NCI-H2171 (cell line): ENCODE data around the gene OR2C3.
"Not testable (repeated sequence)": the region's sequence is repeated elsewhere in the genome, so short reads cannot be mapped to it uniquely, and the experiment has no call there.

Experiments
- DNase-seq: peaks from one replicate; lab custom pipeline; 2025; lab: John Stamatoyannopoulos, UW

OR2C3 gene

DNA sequence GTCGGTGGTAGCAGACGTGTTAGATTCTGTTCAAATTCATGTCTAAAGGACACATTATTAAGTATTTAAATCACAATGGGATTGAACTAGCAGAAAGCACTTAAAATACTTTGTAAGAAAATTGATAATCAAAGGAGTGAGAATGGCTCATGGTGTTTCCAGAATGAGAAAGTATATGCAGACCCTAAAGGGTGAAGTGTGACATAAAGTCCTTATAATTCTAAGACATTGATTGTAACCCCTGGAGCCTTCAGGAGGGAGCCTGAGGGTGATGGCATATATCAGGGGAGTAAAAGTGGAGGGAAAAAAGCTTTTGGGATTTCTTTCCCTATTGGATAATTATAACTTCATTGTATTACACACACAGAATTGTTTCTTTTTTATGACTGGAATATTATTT, at the start of gene OR2C3:
Gene OR2C3, minus strand, starts transcription at position 101 of the 400 bp plus-strand sequence. CDS start 3,929 bp downstream, outside the sequence.
- DNase-seq: no peak

DNA sequence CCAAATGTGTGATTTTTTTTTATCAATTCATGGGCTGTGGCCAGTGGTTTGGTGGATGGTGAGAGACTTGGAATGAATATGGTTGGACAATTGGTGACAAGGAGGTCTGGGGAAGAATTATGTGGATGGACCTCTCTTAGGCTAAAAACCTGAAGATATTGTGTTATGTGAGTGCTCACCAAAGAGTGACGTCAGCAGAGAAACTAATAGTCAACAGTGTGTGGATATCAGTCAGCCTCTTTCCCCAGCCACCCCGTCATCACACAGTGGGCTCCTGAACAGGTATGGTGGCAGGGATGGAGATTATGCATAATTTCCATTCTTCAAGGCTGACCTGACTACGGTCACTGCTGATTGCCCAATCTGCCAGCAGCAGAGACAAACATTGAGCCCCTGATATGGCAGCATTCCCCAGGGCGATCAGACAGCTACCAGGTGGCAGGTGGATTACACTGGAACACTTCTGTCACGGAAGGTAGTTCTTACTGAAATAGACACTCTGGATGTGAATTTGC, 42.8 kb upstream of the OR2C3 start:
- no peak for DNase-seq

DNA sequence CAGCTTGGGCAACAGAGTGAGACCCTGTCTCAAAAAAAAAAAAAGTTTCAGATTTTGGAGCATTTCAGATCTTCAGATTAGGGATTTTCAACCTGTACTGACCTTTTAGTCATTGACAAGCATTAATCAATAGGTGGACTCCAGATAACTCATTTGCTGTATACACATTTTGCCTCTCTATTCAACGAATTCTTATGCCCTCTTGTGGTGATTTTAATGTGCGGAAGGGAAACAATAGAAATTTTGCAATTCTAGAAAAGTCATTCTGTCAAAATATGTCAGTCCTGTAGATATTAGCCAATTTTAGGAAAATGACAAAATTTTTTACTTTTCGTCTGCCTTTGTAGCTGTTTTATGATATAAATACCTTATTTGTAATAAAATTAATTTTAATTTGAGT, 40.3 kb upstream of the OR2C3 start:
- no peak for DNase-seq

- no peak for DNase-seq
Observed at GRCh38 chr1:247574664-247575063, 38.4 kb upstream of the OR2C3 start.

- no peak for DNase-seq
Observed at GRCh38 chr1:247574236-247574635, 38.0 kb upstream of the OR2C3 start.

- no peak for DNase-seq
Observed at GRCh38 chr1:247562198-247562597, 26.0 kb upstream of the OR2C3 start.

DNA sequence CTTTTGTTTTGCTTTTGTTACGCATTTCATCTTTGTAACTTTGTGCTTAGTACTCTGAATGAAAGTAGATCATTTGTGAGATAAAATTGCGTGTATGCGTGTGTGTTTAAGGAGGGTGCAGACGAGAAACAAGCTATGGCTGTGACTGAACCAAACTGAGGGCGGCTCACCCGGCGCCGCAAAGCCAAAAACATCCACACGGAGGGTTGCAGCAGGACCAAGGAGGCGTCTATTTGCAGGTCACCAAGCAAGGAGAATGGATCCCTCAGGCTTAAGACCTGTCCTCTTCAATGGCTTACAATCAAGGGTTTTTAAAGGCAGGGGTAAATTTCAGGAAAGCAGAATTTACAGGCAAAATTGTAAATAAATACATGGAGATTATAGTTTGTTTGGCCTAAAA, 25.5 kb upstream of the OR2C3 start:
- no peak for DNase-seq

GRCh38 chr1:247557926-247558674, 21.9 kb upstream of the OR2C3 start:
- DNase-seq: no peak

- no peak for DNase-seq
Observed at GRCh38 chr1:247552231-247552630, 16.0 kb upstream of the OR2C3 start.

- DNase-seq: no peak
Observed at GRCh38 chr1:247551721-247552120, 15.5 kb upstream of the OR2C3 start.

DNA sequence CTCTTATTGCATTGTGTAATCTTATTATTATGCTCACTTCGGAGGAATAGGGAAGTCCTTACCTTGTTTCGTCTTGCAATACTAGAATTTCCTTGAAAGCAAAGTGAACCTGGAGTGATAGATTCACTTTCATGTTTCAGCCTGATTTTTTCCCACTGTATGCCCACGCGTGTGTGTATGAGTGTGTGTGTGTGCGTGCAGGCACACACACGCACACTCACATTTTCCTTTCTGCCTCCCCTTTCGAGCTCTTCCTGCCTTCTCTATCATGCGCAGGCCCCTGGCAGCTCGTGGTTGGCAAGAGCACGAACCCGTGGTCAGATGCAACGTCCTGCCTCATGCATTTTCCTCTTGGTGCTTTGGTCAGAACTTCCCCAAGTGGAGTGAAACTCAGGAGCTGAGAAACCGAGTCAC, 12.5 kb upstream of the OR2C3 start, which contains the start of gene GCSAML:
Gene GCSAML, plus strand, starts transcription at position 366 of the 414 bp plus-strand sequence. CDS start 58 bp downstream, outside the sequence.
- no peak for DNase-seq

GRCh38 chr1:247548092-247548491, 11.9 kb upstream of the OR2C3 start:
- no peak for DNase-seq

DNA sequence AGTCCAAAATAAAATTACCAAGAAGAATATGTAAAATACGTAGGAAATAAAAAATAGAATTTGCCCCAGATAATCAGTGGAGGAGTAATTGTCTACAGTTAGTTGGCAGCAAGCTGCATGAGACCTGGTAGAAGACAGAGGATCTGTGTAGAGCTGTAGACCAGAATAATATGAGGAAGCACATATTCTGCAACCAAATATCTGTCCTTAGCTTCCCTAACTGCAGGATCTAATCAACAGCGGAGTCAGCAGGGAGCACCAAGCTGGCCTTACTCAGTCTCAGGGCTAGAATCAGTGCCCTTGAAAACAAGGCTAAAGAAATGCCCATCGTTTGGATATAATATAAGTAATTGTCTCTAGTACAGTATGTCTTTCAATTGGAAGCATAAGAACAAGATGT, 6.6 kb upstream of the OR2C3 start:
- no peak for DNase-seq

DNA sequence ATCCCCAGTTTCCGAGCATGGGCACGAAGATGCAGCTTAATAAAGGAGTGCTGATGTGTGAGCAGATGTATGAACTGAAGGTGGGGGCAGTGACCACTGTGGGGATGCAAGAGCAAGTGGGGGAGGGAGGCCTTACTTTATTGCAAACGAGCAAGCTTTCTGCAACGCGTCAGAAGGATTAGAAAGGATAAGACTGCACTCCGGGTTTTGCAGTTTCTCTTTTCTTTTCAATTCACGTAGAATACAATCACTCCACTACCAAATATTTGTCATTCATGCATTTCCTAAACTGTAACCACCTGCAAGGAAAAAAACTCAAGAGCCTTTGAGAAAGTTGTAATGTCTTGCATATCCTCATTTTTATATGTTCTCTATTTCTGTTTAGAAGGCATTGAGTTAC, 4.3 kb upstream of the OR2C3 start:
- no peak for DNase-seq

- DNase-seq: no peak
Observed at GRCh38 chr1:247539215-247539614, 3.0 kb upstream of the OR2C3 start.

DNA sequence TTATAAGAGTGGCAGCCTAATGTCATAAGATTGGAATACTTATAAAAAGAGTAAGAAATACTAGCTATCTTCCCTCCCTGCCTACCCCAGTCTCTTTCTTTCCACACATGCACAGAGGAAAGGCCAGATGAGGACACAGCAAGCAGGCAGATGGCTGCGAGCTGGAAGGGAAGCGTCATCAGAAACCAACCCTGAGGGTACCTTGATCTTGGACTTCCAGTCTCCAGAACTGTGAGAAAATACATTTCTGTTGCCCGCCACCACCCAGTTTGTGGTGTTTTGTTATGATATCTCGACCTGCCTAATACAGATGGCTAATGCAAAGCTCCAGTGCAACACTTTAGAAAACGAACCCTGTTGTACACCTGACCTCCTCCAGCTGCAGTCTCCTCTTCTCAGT, 2.3 kb upstream of the OR2C3 start:
- no peak for DNase-seq

- DNase-seq: no peak
Observed at GRCh38 chr1:247535402-247535801, 838 bp downstream of the OR2C3 start.

GRCh38 chr1:247531937-247532336, 4.3 kb downstream of the OR2C3 start:
- DNase-seq: no peak

- no peak for DNase-seq
Observed at GRCh38 chr1:247530785-247531184, 5.5 kb downstream of the OR2C3 start.

DNA sequence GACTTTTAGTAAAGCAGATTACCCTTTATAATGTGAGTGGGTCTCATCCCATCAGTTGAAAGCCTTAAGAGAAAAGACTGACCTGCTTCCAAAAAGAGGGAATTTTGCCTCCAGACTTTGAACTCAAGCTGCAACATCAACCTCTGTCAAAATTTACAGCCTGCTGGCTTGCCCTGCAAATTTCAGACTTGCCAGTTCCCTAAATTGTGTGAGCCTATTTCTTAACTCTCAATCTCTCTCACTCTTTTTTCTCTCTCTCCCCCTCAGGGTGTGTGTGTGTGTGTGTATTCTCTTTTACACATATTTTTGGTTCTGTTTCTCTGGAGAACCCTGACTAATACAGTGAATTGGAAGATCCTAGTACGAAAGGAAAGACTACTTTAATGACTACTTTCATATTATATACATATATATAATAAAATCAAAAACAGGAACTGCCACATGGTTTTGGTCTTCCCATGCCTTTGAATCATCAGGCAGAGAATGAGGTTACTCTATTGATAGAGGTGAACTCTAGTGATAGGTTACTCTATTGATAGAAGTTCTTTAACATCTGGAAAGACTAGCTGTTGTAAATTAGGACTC, 6.4 kb downstream of the OR2C3 start:
- DNase-seq: no peak

GRCh38 chr1:247528812-247529474, 7.3 kb downstream of the OR2C3 start:
- no peak for DNase-seq

- DNase-seq: not testable (repeated sequence)
Observed at GRCh38 chr1:247521886-247522285, 14.4 kb downstream of the OR2C3 start.

GRCh38 chr1:247518613-247518891, 17.7 kb downstream of the OR2C3 start:
- DNase-seq: no peak
